Measurements from ENCODE around the gene F3. TPM values are rescaled to one million over a fixed set of nuclear protein-coding genes. Genes with fewer than 3 reads are reported as not detected.

F3 gene
- total RNA-seq, 1 donor from 2014 or later = 0.93 TPM

GRCh38 chr1:94519351-94519750, 22.2 kb downstream of the F3 start:
- Mint-ChIP-seq H3K27ac (ENCODE audit: unreplicated experiment) (no peak overlapping the region), H3K36me3 (ENCODE audit: unreplicated experiment) (no peaks in the 10 kb centered on the region)
- no peak for DNase-seq

GRCh38 chr1:94515296-94515947, 26.1 kb downstream of the F3 start:
- no peak overlapping the region for H3K27ac Mint-ChIP-seq (ENCODE audit: unreplicated experiment)
- H3K27me3 Mint-ChIP-seq (ENCODE audit: unreplicated experiment) = peaks cover 2% of the 10 kb centered on the region
- DNase-seq = no peak
- H3K36me3 Mint-ChIP-seq (ENCODE audit: unreplicated experiment) = no peaks in the 10 kb centered on the region
- no peaks in the 10 kb centered on the region for H3K9me3 Mint-ChIP-seq (ENCODE audit: unreplicated experiment)
- TF ChIP-seq, protein P1, sequence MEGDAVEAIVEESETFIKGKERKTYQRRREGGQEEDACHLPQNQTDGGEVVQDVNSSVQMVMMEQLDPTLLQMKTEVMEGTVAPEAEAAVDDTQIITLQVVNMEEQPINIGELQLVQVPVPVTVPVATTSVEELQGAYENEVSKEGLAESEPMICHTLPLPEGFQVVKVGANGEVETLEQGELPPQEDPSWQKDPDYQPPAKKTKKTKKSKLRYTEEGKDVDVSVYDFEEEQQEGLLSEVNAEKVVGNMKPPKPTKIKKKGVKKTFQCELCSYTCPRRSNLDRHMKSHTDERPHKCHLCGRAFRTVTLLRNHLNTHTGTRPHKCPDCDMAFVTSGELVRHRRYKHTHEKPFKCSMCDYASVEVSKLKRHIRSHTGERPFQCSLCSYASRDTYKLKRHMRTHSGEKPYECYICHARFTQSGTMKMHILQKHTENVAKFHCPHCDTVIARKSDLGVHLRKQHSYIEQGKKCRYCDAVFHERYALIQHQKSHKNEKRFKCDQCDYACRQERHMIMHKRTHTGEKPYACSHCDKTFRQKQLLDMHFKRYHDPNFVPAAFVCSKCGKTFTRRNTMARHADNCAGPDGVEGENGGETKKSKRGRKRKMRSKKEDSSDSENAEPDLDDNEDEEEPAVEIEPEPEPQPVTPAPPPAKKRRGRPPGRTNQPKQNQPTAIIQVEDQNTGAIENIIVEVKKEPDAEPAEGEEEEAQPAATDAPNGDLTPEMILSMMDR (IDR thresholded peaks at IDR 0.05; ENCODE audit: partially characterized antibody, unreplicated experiment) = no peak
- no peaks in the 10 kb centered on the region for H3K4me1 Mint-ChIP-seq (ENCODE audit: low read depth, unreplicated experiment)
- H3K4me3 Mint-ChIP-seq (ENCODE audit: unreplicated experiment) = no peak overlapping the region

More at GRCh38 chr1:94519351-94519750, 22.2 kb downstream of the F3 start:
- Mint-ChIP-seq H3K27me3 (ENCODE audit: unreplicated experiment) (no peaks in the 10 kb centered on the region), H3K9me3 (ENCODE audit: unreplicated experiment) (peaks cover 3% of the 10 kb centered on the region), H3K4me1 (ENCODE audit: low read depth, unreplicated experiment) (no peaks in the 10 kb centered on the region), H3K4me3 (ENCODE audit: unreplicated experiment) (no peak overlapping the region)
- TF ChIP-seq, protein P1 (IDR thresholded peaks at IDR 0.05; ENCODE audit: partially characterized antibody, unreplicated experiment) = no peak

- TF ChIP-seq, protein P1 (IDR thresholded peaks at IDR 0.05; ENCODE audit: partially characterized antibody, unreplicated experiment) = peak; percentile 38
- no peaks in the 10 kb centered on the region for H3K4me1 Mint-ChIP-seq (ENCODE audit: low read depth, unreplicated experiment)
- H3K36me3 Mint-ChIP-seq (ENCODE audit: unreplicated experiment) = peaks cover 5% of the 10 kb centered on the region
- peaks cover 2% of the 10 kb centered on the region for H3K27me3 Mint-ChIP-seq (ENCODE audit: unreplicated experiment)
- H3K4me3 Mint-ChIP-seq (ENCODE audit: unreplicated experiment) = no peak overlapping the region
- DNase-seq = peak; percentile 39
- H3K9me3 Mint-ChIP-seq (ENCODE audit: unreplicated experiment) = no peaks in the 10 kb centered on the region
- H3K27ac Mint-ChIP-seq (ENCODE audit: unreplicated experiment) = no peak overlapping the region
These were observed 27.3 kb downstream of the F3 start for GRCh38 chr1:94514095-94514727.

GRCh38 chr1:94512816-94513215, 28.7 kb downstream of the F3 start:
- Mint-ChIP-seq H3K4me1 (ENCODE audit: low read depth, unreplicated experiment) (no peaks in the 10 kb centered on the region), H3K27ac (ENCODE audit: unreplicated experiment) (no peak overlapping the region), H3K36me3 (ENCODE audit: unreplicated experiment) (peaks cover 7% of the 10 kb centered on the region), H3K9me3 (ENCODE audit: unreplicated experiment) (no peaks in the 10 kb centered on the region), H3K4me3 (ENCODE audit: unreplicated experiment) (no peak overlapping the region), H3K27me3 (ENCODE audit: unreplicated experiment) (peaks cover 2% of the 10 kb centered on the region)
- TF ChIP-seq, protein P1 (IDR thresholded peaks at IDR 0.05; ENCODE audit: partially characterized antibody, unreplicated experiment) = no peak
- no peak for DNase-seq

- peaks cover 2% of the 10 kb centered on the region for H3K4me1 Mint-ChIP-seq (ENCODE audit: low read depth, unreplicated experiment)
- no peak for DNase-seq
- H3K27me3 Mint-ChIP-seq (ENCODE audit: unreplicated experiment) = peaks cover 5% of the 10 kb centered on the region
- H3K27ac Mint-ChIP-seq (ENCODE audit: unreplicated experiment) = peak overlapping the region; percentile 6
- peaks cover 6% of the 10 kb centered on the region for H3K36me3 Mint-ChIP-seq (ENCODE audit: unreplicated experiment)
- TF ChIP-seq, protein P1 (IDR thresholded peaks at IDR 0.05; ENCODE audit: partially characterized antibody, unreplicated experiment) = no peak
- H3K4me3 Mint-ChIP-seq (ENCODE audit: unreplicated experiment) = no peak overlapping the region
- no peaks in the 10 kb centered on the region for H3K9me3 Mint-ChIP-seq (ENCODE audit: unreplicated experiment)
These were observed 37.0 kb downstream of the F3 start for GRCh38 chr1:94504601-94505000.

All from glutamatergic neuron (in vitro differentiated cells).